GM23338 (cell line): ENCODE measurements around the gene PABPN1. TPM values are rescaled to one million over a fixed set of nuclear protein-coding genes. Genes with fewer than 3 reads are reported as not detected.
"Not testable (repeated sequence)": the region's sequence is repeated elsewhere in the genome, so short reads cannot be mapped to it uniquely, and the experiment has no call there.

Source experiments
- ATAC-seq: fragments of 200-7000 bp; cut with Tn5 transposase; 3 replicates; pipeline ENCODE4 v1.9.1; 2020
- DNase-seq: peaks from one replicate; pipeline ENCODE4 v3.0.0-alpha.2; 2015; ENCODE audit warnings: low spot score
- H2AFZ ChIP-seq: fragments of 200-600 bp; sonication (generic); 2 replicates; pipeline ENCODE4 v1.8.0; 2016; ENCODE audit warnings: antibody characterized with exemption, mild to moderate bottlenecking, moderate library complexity
- H3F3A ChIP-seq: fragments of 200-600 bp; sonication (generic); replicated peaks from 2 replicates; pipeline ENCODE4 v1.8.0; 2017; ENCODE audit warnings: antibody characterized with exemption, mixed run types, low read depth
- H3K27ac ChIP-seq: fragments of 200-600 bp; sonication (generic); 2 replicates; pipeline ENCODE4 v1.6.1; 2016; ENCODE audit warnings: low read depth
- H3K27me3 ChIP-seq: fragments of 200-600 bp; sonication (generic); 2 replicates; pipeline ENCODE4 v1.8.0; 2016; ENCODE audit warnings: mild to moderate bottlenecking, mixed run types, moderate library complexity; ENCODE audit not compliant: insufficient read depth
- H3K36me3 ChIP-seq: fragments of 200-600 bp; sonication (generic); 2 replicates; pipeline ENCODE4 v1.8.0; 2016; ENCODE audit warnings: mild to moderate bottlenecking; ENCODE audit not compliant: insufficient read depth
- H3K4me1 ChIP-seq: fragments of 200-600 bp; sonication (generic); 2 replicates; pipeline ENCODE4 v1.8.0; 2016; ENCODE audit warnings: mild to moderate bottlenecking, moderate library complexity; ENCODE audit not compliant: insufficient read depth
- H3K4me2 ChIP-seq: fragments of 200-600 bp; sonication (generic); 2 replicates; pipeline ENCODE4 v1.7.1; 2017; ENCODE audit warnings: mixed run types
- H3K4me3 ChIP-seq: fragments of 200-600 bp; sonication (generic); 2 replicates; pipeline ENCODE4 v1.6.1; 2016; ENCODE audit warnings: mixed run types
- H3K79me2 ChIP-seq: fragments of 200-600 bp; sonication (generic); replicated peaks from 2 replicates; pipeline ENCODE4 v1.8.0; 2017; ENCODE audit warnings: mild to moderate bottlenecking; ENCODE audit not compliant: insufficient read depth
- H3K9me2 ChIP-seq: fragments of 200-600 bp; sonication (generic); 2 replicates; pipeline ENCODE4 v1.8.0; 2017; ENCODE audit not compliant: insufficient read depth
- H4K20me1 ChIP-seq: fragments of 200-600 bp; sonication (generic); replicated peaks from 2 replicates; pipeline ENCODE4 v1.8.0; 2017; ENCODE audit warnings: mild to moderate bottlenecking; ENCODE audit not compliant: insufficient read depth
- H3K27ac Mint-ChIP-seq: 2 replicates; pipeline ENCODE4 v1.8.0; 2020; ENCODE audit warnings: inconsistent platforms, mild to moderate bottlenecking, moderate library complexity, mixed read lengths
- H3K27me3 Mint-ChIP-seq: 3 replicates; pipeline ENCODE4 v1.8.0; 2022; ENCODE audit warnings: low read depth, mild to moderate bottlenecking, moderate library complexity, mixed read lengths, inconsistent platforms; ENCODE audit not compliant: insufficient read depth, poor library complexity
- H3K36me3 Mint-ChIP-seq: 3 replicates; pipeline ENCODE4 v1.8.0; 2021; ENCODE audit warnings: low read depth, mild to moderate bottlenecking, inconsistent platforms, moderate library complexity, mixed read lengths
- H3K4me1 Mint-ChIP-seq: 3 replicates; pipeline ENCODE4 v1.8.0; 2020; ENCODE audit warnings: mild to moderate bottlenecking, inconsistent platforms, mixed read lengths
- H3K4me3 Mint-ChIP-seq: 3 replicates; pipeline ENCODE4 v1.8.0; 2021; ENCODE audit warnings: moderate library complexity, mild to moderate bottlenecking, inconsistent platforms, mixed read lengths
- H3K9me3 Mint-ChIP-seq: 3 replicates; pipeline ENCODE4 v1.8.0; 2020; ENCODE audit warnings: moderate library complexity, mild to moderate bottlenecking, inconsistent platforms, mixed read lengths
- CREB1 ChIP-seq: fragments of 250-450 bp; sonication (Bioruptor Pico); IDR thresholded peaks from 2 replicates; pipeline ENCODE4 v1.5.0; 2020; ENCODE audit warnings: low read depth, mild to moderate bottlenecking, moderate library complexity
- EZH2 ChIP-seq: fragments of 200-600 bp; sonication (generic); IDR thresholded peaks from one replicate; pipeline ENCODE4 v1.8.0; 2017; ENCODE audit warnings: antibody characterized with exemption, mild to moderate bottlenecking, low read depth; ENCODE audit not compliant: unreplicated experiment
- EZH2phosphoT487 ChIP-seq: fragments of 200-600 bp; sonication (generic); IDR thresholded peaks from one replicate; pipeline ENCODE4 v1.8.1; 2018; ENCODE audit warnings: antibody characterized with exemption; ENCODE audit not compliant: unreplicated experiment
- JUNB ChIP-seq: IDR thresholded peaks from one replicate; pipeline ENCODE4 v1.6.1; 2016; ENCODE audit warnings: antibody characterized with exemption; ENCODE audit not compliant: unreplicated experiment
- NANOG ChIP-seq: IDR thresholded peaks from 2 replicates; pipeline ENCODE4 v1.6.1; 2016; ENCODE audit warnings: antibody characterized with exemption, borderline replicate concordance
- POLR2AphosphoS5 ChIP-seq: IDR thresholded peaks from 2 replicates; pipeline ENCODE4 v1.6.1; 2016; ENCODE audit warnings: antibody characterized with exemption, low read depth
- STAT1 ChIP-seq: IDR thresholded peaks from one replicate; pipeline ENCODE4 v1.6.1; 2016; ENCODE audit warnings: antibody characterized with exemption; ENCODE audit not compliant: unreplicated experiment
- ZNF331 ChIP-seq: fragments of 250-450 bp; sonication (Bioruptor Pico); IDR thresholded peaks from 2 replicates; pipeline ENCODE4 v1.5.0; 2020; ENCODE audit warnings: low read depth, mild to moderate bottlenecking, moderate library complexity
- polyA plus RNA-seq: library from polyadenylated mRNA; unstranded; fragments of >200 nt; fragmentation: Nextera tagmentation; extraction: Ambion mirVana; gene quantifications from 2 replicates; pipeline ENCODE4 v1.2.1, GENCODE V29; 2016
- total RNA-seq: library from RNA; depleted of rRNA; stranded (reverse); fragments of >200 nt; shearing (Covaris generic); gene quantifications from 2 replicates; pipeline ENCODE4 v1.2.3, GENCODE V29; 2014
- TF ChIP-seq, protein P1 (sequence below), 2 experiments: fragments of 200-600 bp in 1 of 2; sonication (generic) in 1 of 2; conservative IDR thresholded peaks; 2 replicates each; pipeline versions ENCODE4 v1.5.1 to v1.6.1; 2016 to 2017; ENCODE audit warnings: antibody characterized with exemption in 2 of 2, low read depth in 2 of 2, mild to moderate bottlenecking in 2 of 2, moderate library complexity in 1 of 2
- TF ChIP-seq, protein P2 (sequence below): IDR thresholded peaks from one replicate; pipeline ENCODE4 v1.6.1; 2018; ENCODE audit warnings: antibody characterized with exemption; ENCODE audit not compliant: unreplicated experiment

PABPN1 gene
- total and polyA plus RNA-seq, 2 experiments from 2014 or later: 116 to 342 TPM

DNA sequence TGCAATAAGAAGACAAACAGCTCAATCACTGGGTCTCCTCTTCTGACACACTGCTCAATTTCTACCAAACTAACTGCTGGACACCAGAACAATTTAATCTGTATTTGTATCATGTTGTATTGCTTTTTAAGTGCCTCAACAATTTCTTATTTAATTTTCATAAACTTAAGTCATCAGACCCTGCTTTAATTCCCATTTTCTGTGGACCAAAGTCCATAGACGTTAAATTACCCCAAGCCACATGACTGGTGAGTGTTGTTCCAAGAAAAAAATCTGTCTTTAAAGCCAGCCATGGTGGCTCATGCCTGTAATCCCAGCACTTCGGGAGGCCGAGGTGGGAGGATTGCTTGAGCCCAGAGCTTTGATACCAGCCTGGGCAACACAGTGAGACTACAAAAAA lies 44.1 kb upstream of the PABPN1 start:
- H3K9me3 Mint-ChIP-seq: peaks cover 4% of the 10 kb centered on the region; the same call in 2 of the 3 replicates
- H3K27me3 Mint-ChIP-seq: peaks cover 34% of the 10 kb centered on the region
- H3F3A ChIP-seq: peaks cover 8% of the 10 kb centered on the region; the same call in 1 of the 2 replicates
- no peaks in the 10 kb centered on the region for H3K79me2 ChIP-seq
- H3K4me3 ChIP-seq: no peak overlapping the region
- no peak for DNase-seq
- no peak overlapping the region for H3K27ac ChIP-seq
- ATAC-seq: no peak
- no peaks in the 10 kb centered on the region for H3K9me2 ChIP-seq
- TF ChIP-seq CREB1 (CRISPR knock-in tag): no peak
- H3K4me3 Mint-ChIP-seq: no peak overlapping the region
- no peak overlapping the region for H3K27ac Mint-ChIP-seq
- H3K4me1 ChIP-seq: peaks cover 10% of the 10 kb centered on the region; the same call in 1 of the 2 replicates
- H3K36me3 Mint-ChIP-seq: peaks cover 18% of the 10 kb centered on the region
- H2AFZ ChIP-seq: no peak overlapping the region
- H3K4me1 Mint-ChIP-seq: peaks cover 11% of the 10 kb centered on the region
- peaks cover 9% of the 10 kb centered on the region for H4K20me1 ChIP-seq
- H3K4me2 ChIP-seq: no peak overlapping the region
- no peaks in the 10 kb centered on the region for H3K36me3 ChIP-seq
- peaks cover 77% of the 10 kb centered on the region for H3K27me3 ChIP-seq

DNA sequence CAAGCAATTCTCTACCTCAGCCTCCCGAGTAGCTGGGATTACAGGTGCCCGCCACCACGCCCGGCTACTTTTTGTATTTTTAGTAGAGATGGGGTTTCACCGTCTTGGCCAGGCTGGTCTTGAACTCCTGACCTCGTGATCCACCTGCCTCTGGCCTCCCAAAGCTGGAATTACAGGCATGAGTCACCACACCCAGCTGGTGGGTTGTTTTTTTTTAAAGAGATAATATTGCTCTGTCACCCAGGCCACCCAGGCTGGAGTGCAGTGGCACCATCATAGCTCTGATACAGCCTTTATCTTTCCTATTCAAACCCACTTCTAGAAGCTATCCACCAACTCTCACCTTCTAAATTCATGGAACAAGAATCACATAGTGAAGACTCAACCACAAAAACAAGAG lies 43.3 kb upstream of the PABPN1 start:
- ATAC-seq, H3K9me3 Mint-ChIP-seq, H3F3A ChIP-seq, H3K4me2 ChIP-seq, H3K27ac ChIP-seq, H3K36me3 ChIP-seq, H3K9me2 ChIP-seq, H3K27ac Mint-ChIP-seq, H2AFZ ChIP-seq, H3K4me1 ChIP-seq, H3K79me2 ChIP-seq, H3K4me3 Mint-ChIP-seq, DNase-seq, H3K4me3 ChIP-seq: not testable (repeated sequence)
- Mint-ChIP-seq H3K27me3 (peaks cover 34% of the 10 kb centered on the region), H3K4me1 (peaks cover 11% of the 10 kb centered on the region), H3K36me3 (peaks cover 18% of the 10 kb centered on the region)
- H3K27me3 ChIP-seq: peaks cover 70% of the 10 kb centered on the region
- peaks cover 14% of the 10 kb centered on the region for H4K20me1 ChIP-seq

DNA sequence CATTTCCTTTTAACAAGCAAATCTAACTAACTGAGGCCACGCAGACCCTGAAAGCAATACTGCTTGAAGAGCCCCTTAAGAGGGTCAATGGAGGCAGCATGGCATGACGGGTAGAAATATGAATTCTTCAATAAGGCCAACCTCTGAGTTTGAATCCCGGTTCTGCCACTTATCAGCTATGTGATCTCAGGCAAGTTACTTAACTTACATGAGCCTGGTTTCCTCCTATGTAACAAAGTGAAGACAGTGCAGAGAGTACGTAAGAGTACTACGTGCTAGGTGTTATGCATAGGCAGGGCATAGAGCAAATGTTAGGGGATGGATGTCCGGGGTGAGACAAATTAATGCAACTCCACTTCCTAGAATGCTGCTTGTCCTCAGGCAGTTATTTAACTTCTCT lies 40.0 kb upstream of the PABPN1 start:
- Histone ChIP-seq H3K79me2 (peaks cover 12% of the 10 kb centered on the region), H3K4me3 (no peak overlapping the region), H3K4me1 (peaks cover 19% of the 10 kb centered on the region), H3F3A (peaks cover 9% of the 10 kb centered on the region), H4K20me1 (peaks cover 20% of the 10 kb centered on the region; the same call in 1 of the 2 replicates), H3K4me2 (no peak overlapping the region), H3K27ac (no peak overlapping the region), H2AFZ (no peak overlapping the region), H3K9me2 (no peaks in the 10 kb centered on the region), H3K27me3 (peaks cover 50% of the 10 kb centered on the region), H3K36me3 (no peaks in the 10 kb centered on the region)
- H3K27ac Mint-ChIP-seq: no peak overlapping the region
- peaks cover 11% of the 10 kb centered on the region for H3K36me3 Mint-ChIP-seq
- no peak for DNase-seq
- peaks cover 4% of the 10 kb centered on the region; the same call in 2 of the 3 replicates for H3K9me3 Mint-ChIP-seq
- H3K4me3 Mint-ChIP-seq: no peak overlapping the region
- H3K27me3 Mint-ChIP-seq: peaks cover 23% of the 10 kb centered on the region
- no peak for ATAC-seq
- peaks cover 17% of the 10 kb centered on the region for H3K4me1 Mint-ChIP-seq
- TF ChIP-seq, protein P1, sequence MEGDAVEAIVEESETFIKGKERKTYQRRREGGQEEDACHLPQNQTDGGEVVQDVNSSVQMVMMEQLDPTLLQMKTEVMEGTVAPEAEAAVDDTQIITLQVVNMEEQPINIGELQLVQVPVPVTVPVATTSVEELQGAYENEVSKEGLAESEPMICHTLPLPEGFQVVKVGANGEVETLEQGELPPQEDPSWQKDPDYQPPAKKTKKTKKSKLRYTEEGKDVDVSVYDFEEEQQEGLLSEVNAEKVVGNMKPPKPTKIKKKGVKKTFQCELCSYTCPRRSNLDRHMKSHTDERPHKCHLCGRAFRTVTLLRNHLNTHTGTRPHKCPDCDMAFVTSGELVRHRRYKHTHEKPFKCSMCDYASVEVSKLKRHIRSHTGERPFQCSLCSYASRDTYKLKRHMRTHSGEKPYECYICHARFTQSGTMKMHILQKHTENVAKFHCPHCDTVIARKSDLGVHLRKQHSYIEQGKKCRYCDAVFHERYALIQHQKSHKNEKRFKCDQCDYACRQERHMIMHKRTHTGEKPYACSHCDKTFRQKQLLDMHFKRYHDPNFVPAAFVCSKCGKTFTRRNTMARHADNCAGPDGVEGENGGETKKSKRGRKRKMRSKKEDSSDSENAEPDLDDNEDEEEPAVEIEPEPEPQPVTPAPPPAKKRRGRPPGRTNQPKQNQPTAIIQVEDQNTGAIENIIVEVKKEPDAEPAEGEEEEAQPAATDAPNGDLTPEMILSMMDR (conservative IDR thresholded peaks at IDR 0.05; ENCODE audit: low read depth in 2 of 2): no peak
- TF ChIP-seq NANOG (no peak), EZH2 (no peak), ZNF331 (CRISPR knock-in tag) (no peak), STAT1 (no peak), EZH2phosphoT487 (no peak), CREB1 (CRISPR knock-in tag) (no peak), POLR2AphosphoS5 (no peak), JUNB (no peak)
- TF ChIP-seq, protein P2, sequence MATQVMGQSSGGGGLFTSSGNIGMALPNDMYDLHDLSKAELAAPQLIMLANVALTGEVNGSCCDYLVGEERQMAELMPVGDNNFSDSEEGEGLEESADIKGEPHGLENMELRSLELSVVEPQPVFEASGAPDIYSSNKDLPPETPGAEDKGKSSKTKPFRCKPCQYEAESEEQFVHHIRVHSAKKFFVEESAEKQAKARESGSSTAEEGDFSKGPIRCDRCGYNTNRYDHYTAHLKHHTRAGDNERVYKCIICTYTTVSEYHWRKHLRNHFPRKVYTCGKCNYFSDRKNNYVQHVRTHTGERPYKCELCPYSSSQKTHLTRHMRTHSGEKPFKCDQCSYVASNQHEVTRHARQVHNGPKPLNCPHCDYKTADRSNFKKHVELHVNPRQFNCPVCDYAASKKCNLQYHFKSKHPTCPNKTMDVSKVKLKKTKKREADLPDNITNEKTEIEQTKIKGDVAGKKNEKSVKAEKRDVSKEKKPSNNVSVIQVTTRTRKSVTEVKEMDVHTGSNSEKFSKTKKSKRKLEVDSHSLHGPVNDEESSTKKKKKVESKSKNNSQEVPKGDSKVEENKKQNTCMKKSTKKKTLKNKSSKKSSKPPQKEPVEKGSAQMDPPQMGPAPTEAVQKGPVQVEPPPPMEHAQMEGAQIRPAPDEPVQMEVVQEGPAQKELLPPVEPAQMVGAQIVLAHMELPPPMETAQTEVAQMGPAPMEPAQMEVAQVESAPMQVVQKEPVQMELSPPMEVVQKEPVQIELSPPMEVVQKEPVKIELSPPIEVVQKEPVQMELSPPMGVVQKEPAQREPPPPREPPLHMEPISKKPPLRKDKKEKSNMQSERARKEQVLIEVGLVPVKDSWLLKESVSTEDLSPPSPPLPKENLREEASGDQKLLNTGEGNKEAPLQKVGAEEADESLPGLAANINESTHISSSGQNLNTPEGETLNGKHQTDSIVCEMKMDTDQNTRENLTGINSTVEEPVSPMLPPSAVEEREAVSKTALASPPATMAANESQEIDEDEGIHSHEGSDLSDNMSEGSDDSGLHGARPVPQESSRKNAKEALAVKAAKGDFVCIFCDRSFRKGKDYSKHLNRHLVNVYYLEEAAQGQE: no peak
